Measurements from ENCODE around the gene GH1.
"Not testable (repeated sequence)": the region's sequence is repeated elsewhere in the genome, so short reads cannot be mapped to it uniquely, and the experiment has no call there.

GH1 gene

GRCh38 chr17:63929860-63930766 lies 11.5 kb upstream of the GH1 start:
- TF ChIP-seq CTCF (IDR thresholded peaks at IDR 0.05; ENCODE audit: extremely low read depth, missing control alignments) = no peak
- peak; percentile 1 for DNase-seq (ENCODE audit: low spot score)

- DNase-seq (ENCODE audit: low spot score) = no peak
- no peak for TF ChIP-seq CTCF (IDR thresholded peaks at IDR 0.05; ENCODE audit: extremely low read depth, missing control alignments)
Measured at GRCh38 chr17:63928966-63929695, 10.5 kb upstream of the GH1 start.

GRCh38 chr17:63928172-63928666 lies 9.6 kb upstream of the GH1 start:
- no peak for DNase-seq (ENCODE audit: low spot score)
- no peak for TF ChIP-seq CTCF (IDR thresholded peaks at IDR 0.05; ENCODE audit: extremely low read depth, missing control alignments)

- TF ChIP-seq CTCF (IDR thresholded peaks at IDR 0.05; ENCODE audit: extremely low read depth, missing control alignments) = no peak
- peak; percentile 14 for DNase-seq (ENCODE audit: low spot score)
Measured at GRCh38 chr17:63927464-63928171, 9.0 kb upstream of the GH1 start.

GRCh38 chr17:63926164-63926563 lies 7.5 kb upstream of the GH1 start:
- no peak for DNase-seq (ENCODE audit: low spot score)
- no peak for TF ChIP-seq CTCF (IDR thresholded peaks at IDR 0.05; ENCODE audit: extremely low read depth, missing control alignments)

- no peak for TF ChIP-seq CTCF (IDR thresholded peaks at IDR 0.05; ENCODE audit: extremely low read depth, missing control alignments)
- peak; percentile 26 for DNase-seq (ENCODE audit: low spot score)
Measured at GRCh38 chr17:63925615-63926014, 7.0 kb upstream of the GH1 start.

GRCh38 chr17:63922402-63922801 lies 3.8 kb upstream of the GH1 start:
- not testable (repeated sequence) for DNase-seq (ENCODE audit: low spot score)

- not testable (repeated sequence) for DNase-seq (ENCODE audit: low spot score)
Measured at GRCh38 chr17:63920779-63921178, 2.1 kb upstream of the GH1 start.

GRCh38 chr17:63920050-63920449 lies 1.4 kb upstream of the GH1 start:
- not testable (repeated sequence) for DNase-seq (ENCODE audit: low spot score)
